ENCODE results near the gene CCDC160. TPM values are rescaled to one million over a fixed set of nuclear protein-coding genes. Genes with fewer than 3 reads are reported as not detected.
A peak's percentile ranks its signal among the peaks of the same experiment; 100 is the strongest.
"Not testable (repeated sequence)": the region's sequence is repeated elsewhere in the genome, so short reads cannot be mapped to it uniquely, and the experiment has no call there.

CCDC160 gene
- polyA plus RNA-seq (2013, experiment 1 of 2; ENCODE audit: insufficient read length), result not detected
- polyA plus RNA-seq (2013, experiment 2 of 2; ENCODE audit: insufficient read length), result not detected

- DNase-seq, result peak; percentile 6
Measured at GRCh38 chrX:134236626-134237614, at the start of gene CCDC160. CCDC160 (plus strand) TSS chrX:134237182; CDS start chrX:134244801, 7,619 bp downstream.

GRCh38 chrX:134191281-134191680, 45.7 kb upstream of the CCDC160 start:
- no peak for DNase-seq

- DNase-seq, result no peak
Measured at GRCh38 chrX:134194915-134195314, 42.1 kb upstream of the CCDC160 start.

DNA sequence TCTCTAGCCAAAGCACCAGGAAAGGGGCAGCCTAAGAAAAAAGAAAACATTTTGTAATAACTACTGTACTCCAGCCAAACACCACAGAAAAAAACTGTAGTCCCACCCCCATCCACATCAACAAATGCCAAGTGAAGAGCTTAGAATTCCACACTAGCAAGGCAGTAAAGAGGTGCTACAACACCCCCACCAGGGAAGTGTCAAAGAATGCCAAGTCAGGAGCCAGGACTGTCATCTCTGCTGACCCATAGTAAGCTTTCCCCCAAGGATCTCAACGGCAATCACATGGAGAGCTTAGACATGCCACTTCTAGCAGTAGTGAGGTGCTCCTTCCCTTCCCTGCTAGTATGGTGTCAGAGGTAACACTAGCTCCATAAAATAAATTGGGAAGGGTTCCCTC, 34.4 kb upstream of the CCDC160 start:
- DNase-seq, result no peak

DNA sequence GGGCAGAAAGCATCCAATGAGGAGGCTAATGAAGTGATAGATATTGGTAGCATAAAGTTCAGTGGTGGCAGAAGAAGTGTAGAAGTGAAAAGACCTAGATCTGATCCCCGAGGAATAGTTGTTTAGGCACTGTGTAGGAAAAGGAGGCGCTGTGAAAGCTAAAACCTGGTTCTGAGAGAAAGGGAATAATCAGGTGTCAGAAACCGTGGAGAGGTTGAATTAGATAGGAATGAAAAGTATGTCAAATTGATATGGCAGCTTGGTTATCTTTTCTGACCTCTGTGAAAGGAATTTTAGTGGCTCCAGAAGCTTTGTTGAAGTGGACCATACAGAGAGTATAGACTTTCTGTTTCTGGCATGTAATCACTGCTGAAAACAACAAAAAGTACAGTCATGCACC, 30.8 kb upstream of the CCDC160 start:
- no peak for DNase-seq

GRCh38 chrX:134210465-134210864, 26.5 kb upstream of the CCDC160 start:
- no peak for DNase-seq

- DNase-seq, result no peak
Measured at GRCh38 chrX:134235236-134235635, 1.7 kb upstream of the CCDC160 start.

GRCh38 chrX:134238144-134238543, 1.2 kb downstream of the CCDC160 start:
- not testable (repeated sequence) for DNase-seq

GRCh38 chrX:134239016-134239415, 2.0 kb downstream of the CCDC160 start:
- DNase-seq, result no peak

GRCh38 chrX:134240209-134240608, 3.2 kb downstream of the CCDC160 start:
- DNase-seq, result no peak

DNA sequence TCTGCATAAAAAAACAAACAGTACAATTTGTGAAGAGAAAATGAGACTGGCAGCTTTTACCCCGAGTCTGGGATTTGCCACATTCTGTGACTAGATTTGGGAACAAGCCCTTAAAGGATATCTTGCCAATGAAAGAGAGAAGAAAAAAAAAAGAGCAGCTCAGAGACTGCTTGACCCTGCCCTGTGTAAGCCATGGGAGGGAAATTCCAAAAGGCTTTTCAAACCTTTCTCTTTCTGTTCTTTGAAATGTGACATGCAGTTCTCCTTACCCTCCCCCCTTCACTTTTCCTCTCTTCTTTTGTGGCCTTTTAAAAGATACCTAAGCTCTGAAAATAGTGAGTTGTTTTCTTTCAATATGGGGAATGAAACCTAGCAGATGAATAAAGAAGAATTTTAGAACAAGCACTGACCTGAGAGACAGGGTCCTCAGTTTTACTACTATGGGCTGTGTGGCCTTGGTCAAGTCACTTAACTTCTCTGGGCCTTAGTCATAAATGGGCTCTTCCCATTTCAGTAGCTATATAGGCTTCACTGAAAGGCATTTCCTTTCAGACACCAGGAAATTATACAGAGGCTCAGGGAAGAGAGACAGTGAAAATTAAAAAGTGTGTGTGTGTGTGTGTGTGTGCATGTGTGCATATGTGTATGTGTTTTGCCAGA, 5.1 kb downstream of the CCDC160 start:
- no peak for DNase-seq

GRCh38 chrX:134244043-134244442, 7.1 kb downstream of the CCDC160 start:
- no peak for DNase-seq

DNA sequence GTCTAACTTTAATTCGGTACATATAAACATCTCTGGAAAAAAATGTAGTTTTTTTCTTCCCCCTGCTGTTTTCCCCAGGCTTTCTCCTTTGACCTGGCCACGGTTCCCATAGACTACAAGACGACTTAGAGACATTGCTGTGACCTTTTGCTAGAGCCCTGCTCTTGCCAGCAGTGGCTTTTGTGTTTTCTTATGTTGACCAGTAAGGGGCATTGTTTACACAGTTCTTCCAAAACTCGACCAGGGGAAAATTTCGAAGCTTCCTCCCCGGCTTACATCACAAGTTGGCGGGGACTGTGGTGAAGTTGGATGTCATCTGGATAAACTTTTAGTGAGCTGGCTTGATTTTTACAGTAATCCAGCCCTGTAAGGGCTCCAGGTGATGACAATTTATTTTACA, 9.3 kb downstream of the CCDC160 start:
- no peak for DNase-seq

DNA sequence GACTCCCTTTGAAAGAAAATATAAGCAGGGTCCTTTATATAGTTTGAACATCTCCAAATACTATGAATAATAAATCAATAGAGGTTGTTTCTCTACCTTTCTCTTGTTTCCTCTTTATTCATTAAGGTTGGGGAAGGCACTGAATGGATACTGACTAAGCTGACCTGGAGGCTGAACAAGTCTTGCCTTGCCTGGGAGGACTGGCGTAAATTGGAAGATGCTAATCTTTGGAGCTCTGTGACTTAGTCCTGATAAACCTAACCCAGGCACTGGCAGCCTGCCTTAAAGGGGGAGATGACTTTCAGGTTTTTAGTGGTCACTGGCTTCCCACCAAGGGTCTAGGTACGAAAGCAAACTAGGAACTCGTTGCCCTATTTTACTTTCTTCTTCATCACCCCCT, 10.5 kb downstream of the CCDC160 start:
- DNase-seq, result no peak

DNA sequence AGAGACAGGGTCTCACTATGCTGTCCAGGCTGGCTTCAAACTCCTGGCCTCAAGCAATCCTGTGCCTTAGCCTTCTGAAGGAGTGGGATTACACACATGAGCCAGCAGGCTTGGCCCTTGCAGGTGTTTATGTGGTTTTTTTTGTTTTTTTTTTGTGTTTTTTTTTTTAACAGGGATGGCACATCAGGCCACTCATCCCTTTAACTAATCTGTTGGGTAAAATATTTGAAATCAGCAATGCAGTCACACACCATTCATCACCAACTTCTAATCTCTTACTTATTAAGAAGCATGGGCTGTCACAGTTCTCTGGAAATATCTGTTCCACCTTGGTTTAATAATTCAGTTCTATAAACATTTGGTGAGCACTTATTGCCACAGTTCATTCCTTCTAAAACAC, 12.3 kb downstream of the CCDC160 start:
- no peak for DNase-seq

- no peak for DNase-seq
Measured at GRCh38 chrX:134251241-134251640, 14.3 kb downstream of the CCDC160 start.

DNA sequence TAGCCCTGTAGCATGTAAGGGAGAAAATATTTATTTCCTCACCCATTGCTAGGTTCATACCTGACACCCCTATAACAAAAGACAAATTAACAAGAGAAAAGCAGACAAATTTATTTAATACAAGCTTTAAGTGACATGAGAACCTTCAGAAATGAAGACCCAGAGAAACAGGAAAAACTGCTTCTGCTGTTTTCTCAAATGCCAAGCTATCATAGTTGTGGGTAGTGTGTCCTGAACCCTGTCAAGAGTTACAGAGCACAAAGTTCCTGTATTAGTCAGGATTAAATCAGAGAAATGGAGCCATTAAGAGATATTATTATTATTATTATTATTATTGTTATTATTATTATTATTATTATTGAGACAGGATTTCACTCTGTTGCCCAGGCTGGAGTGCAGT, 17.5 kb downstream of the CCDC160 start:
- DNase-seq, result no peak

- DNase-seq, result no peak
Measured at GRCh38 chrX:134255555-134255954, 18.6 kb downstream of the CCDC160 start.

DNA sequence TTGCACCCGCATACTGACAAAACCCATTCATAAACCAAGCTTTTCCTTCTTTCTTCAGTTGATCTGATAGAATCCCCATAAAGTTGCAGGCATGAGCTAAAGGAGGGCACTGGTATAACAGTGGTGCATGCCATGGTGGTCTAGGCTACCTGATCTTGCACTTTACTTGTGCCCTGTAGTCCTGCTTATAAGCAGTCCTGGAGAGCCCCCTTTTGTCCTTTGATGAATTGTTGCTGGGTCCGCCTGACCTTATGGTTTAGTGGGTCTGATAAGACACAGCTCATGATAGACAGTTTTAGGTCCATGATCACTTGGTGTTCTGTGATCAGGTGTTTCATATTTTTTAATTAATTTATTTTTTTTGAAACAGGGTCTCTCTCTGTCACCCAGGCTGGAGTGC, 19.7 kb downstream of the CCDC160 start:
- DNase-seq, result no peak

DNA sequence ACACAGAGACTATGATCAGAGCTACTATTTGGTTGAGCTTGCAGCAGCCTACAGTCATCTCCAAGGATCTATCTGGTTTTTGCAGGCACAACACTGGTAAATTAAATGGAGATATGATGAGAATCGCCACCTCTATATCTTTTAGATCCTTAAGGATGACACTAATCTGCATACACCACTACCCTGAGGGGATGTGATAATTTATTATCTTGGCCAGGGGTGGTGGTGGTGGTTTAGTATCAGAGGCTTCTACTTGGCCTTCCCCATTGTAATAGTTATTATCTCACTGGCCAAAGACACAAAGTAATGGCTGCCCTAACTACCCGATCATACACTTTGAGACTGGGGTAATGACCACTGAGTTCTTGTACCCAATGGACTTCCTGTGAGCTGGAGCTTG, 21.2 kb downstream of the CCDC160 start:
- no peak for DNase-seq

DNA sequence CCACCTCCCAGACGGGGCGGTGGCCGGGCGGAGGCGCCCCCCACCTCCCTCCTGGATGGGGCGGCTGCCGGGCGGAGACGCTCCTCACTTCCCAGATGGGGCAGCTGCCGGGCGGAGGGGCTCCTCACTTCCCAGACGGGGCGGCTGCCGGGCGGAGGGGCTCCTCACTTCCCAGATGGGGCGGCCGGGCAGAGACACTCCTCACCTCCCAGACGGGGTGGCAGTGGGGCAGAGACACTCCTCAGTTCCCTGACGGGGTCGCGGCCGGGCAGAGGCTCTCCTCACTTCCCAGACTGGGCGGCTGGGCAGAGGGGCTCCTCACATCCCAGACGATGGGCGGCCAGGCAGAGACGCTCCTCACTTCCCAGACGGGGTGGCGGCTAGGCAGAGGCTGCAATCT, 49.0 kb downstream of the CCDC160 start:
- DNase-seq, result not testable (repeated sequence)

GRCh38 chrX:134287346-134287745, 50.4 kb downstream of the CCDC160 start:
- DNase-seq, result no peak

DNA sequence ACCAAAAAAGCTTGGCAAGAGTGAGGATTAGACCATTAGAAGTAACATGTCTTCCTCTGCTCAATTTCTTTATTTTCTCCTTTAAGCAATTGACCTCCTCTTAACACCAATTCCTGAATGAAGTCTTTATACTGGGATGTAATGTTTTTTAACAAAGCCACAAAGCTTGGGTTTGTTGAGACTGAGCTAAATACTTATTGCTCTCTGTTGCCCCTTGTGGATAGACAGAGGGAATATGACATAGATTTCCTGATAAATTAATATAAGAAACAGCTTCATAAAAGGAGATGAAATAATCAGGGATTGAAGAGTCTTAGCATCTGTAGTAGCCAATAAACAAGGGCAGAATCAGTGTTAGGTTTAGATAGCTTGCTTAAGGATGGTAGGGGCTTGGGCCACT, 57.6 kb downstream of the CCDC160 start:
- no peak for DNase-seq

All from fibroblast of skin of abdomen (primary cell).